ENCODE data around the gene GGT6.

DNA sequence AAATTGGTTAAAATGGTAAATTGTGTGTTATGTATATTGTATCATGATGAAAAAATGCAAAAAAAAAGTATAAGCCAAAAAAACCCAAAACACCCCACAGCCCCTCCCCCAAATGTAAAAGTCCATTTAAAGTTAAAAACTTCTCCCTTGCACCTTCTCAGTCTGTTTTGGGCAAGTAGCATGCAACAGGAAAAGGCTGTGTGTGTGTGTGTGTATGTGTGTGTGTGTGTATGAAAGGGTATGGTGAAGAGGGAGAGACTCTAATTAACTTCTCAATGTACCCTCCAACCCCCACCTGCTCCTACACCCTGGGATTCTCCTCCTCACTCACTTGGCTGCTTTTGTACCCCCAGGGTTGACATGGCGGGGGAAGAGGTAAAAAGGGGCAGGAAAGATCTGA is 9.2 kb upstream of the GGT6 start:
- TF ChIP-seq, protein P1, sequence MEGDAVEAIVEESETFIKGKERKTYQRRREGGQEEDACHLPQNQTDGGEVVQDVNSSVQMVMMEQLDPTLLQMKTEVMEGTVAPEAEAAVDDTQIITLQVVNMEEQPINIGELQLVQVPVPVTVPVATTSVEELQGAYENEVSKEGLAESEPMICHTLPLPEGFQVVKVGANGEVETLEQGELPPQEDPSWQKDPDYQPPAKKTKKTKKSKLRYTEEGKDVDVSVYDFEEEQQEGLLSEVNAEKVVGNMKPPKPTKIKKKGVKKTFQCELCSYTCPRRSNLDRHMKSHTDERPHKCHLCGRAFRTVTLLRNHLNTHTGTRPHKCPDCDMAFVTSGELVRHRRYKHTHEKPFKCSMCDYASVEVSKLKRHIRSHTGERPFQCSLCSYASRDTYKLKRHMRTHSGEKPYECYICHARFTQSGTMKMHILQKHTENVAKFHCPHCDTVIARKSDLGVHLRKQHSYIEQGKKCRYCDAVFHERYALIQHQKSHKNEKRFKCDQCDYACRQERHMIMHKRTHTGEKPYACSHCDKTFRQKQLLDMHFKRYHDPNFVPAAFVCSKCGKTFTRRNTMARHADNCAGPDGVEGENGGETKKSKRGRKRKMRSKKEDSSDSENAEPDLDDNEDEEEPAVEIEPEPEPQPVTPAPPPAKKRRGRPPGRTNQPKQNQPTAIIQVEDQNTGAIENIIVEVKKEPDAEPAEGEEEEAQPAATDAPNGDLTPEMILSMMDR (conservative IDR thresholded peaks at IDR 0.05; ENCODE audit: low read length), result no peak
- TF ChIP-seq EZH2phosphoT487 (IDR thresholded peaks at IDR 0.05; ENCODE audit: borderline replicate concordance), result no peak
